GM19328 (cell line): ENCODE results near the gene DDX31.
A peak's percentile ranks its signal among the peaks of the same experiment; 100 is the strongest.

Experiments
- ATAC-seq: cut with Tn5 transposase; IDR thresholded peaks from one replicate; pipeline ENCODE4 v1.9.1; 2021; ENCODE audit warnings: mild to moderate bottlenecking, moderate library complexity; ENCODE audit not compliant: unreplicated experiment

The DDX31 gene

GRCh38 chr9:132674485-132674884 lies 4.7 kb upstream of the DDX31 start:
- ATAC-seq = no peak

GRCh38 chr9:132673355-132673754 lies 3.6 kb upstream of the DDX31 start:
- no peak for ATAC-seq

DNA sequence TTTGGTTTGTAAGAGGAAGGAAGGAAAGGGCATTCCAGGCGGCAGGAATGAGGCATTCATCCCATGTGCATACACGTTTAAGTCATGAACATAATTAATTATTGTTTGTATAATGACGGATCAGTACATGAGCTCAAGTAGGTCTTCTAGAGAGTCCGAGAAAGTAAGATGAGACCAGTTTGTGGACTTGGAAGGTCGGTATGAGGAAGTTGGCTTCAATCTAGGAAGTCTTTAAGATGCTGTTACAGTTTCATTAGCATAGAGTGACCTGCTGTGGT lies 2.6 kb upstream of the DDX31 start:
- ATAC-seq = no peak

DNA sequence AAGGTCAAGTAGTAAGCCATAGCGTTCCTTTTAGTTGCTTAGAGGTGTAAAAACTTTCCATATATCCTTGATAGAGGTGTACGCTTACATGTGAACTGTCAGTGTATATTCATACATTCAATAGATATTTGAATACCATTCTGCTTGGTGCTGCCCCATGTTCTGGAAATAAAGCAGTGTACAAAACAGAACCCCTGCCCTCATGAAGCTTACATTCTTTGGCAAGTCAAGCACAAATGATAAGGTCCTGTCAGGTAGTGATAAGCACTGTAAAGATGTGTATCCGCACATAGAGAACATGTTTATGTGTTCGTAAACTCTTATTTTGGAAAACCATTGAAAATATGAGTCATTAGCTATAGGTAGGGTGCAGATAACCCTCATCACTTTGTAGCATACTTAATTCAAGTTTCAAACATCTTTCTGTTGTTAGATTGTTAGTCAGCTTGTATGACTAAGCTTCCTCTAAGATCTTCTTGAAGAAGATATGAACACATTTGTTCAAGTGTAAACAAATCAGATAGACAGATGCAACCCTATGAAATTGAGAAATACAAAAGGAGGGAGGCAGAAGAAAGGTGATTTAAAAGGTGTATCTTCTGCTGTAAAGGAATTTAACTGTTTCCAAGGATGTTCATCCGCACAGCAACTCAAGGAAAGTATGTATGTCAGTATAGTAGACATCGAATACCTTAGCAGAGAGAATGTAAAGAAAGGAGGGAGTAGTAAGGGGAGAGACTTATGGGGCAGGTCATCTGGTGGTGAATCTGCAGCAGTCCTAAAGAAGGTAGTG lies 2.0 kb upstream of the DDX31 start:
- ATAC-seq = no peak

- ATAC-seq = peak; percentile 46
These were observed 941 bp upstream of the DDX31 start, which contains the start of gene GTF3C4 for GRCh38 chr9:132670457-132671391. Gene GTF3C4 (plus strand): TSS chr9:132670464. CDS start chr9:132670599, 135 bp downstream.

- no peak for ATAC-seq
These were observed 475 bp downstream of the DDX31 start for GRCh38 chr9:132669319-132669697.

DNA sequence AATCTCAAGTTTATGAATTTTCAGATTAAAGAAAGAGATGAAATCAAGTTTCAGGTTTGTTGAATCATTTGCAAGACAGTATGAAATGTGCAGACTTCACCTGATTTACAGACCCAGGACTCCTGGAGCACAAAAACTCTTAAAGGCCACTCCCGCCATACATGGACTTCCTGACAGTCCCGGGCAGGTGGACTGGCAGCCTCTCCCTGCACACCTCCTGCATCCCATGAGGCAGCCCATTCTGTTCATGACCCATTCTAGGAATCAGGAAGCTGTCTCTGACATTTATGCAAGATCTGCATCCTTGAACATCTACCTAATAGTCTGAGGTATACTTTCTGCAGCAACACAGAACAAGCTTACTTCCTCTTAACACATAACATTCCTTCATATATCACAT lies 5.9 kb downstream of the DDX31 start:
- no peak for ATAC-seq

DNA sequence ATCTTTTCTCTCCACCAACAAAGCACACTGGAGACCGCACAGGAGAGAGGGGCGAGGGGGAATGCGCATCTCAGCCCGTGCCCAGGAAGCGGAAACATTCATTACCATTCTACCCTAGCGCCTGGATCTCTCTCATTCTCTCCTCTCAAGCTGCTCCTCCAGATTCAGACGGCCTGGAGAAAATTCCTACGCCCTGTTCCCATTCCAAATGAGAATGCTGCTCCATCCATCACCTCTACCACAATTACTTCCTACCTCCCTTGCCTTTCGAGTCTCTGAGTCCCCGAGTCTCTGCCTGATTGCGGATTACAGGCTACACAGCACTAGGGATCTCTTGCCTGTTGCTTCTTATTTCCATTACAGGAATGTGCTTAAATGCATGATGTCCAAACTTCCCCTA lies 6.7 kb downstream of the DDX31 start:
- ATAC-seq = no peak

- ATAC-seq = no peak
These were observed 7.4 kb downstream of the DDX31 start for GRCh38 chr9:132662152-132662945.

GRCh38 chr9:132656299-132656698 lies 13.5 kb downstream of the DDX31 start:
- ATAC-seq = no peak

DNA sequence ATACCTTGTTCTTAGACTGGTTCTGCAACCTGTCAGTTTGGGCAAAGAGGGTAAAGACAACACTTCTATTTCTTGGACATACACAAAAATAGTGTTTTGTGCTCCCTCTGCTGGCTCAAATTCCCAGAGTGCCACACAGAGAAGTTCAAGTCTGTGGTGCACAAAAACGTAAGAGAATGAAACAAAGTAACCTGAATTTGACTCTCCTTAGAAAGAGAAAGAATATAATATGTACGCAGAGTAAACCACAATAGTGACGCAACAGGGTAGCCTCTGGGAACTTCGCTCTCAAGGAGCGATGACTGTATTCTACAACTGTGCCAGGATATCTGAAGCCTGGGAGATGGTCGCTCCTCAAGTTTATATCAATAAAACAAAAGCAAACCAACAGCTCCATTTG lies 18.5 kb downstream of the DDX31 start:
- ATAC-seq = no peak

GRCh38 chr9:132648685-132649084 lies 21.1 kb downstream of the DDX31 start:
- no peak for ATAC-seq

- ATAC-seq = no peak
These were observed 21.5 kb downstream of the DDX31 start for GRCh38 chr9:132648283-132648682.

DNA sequence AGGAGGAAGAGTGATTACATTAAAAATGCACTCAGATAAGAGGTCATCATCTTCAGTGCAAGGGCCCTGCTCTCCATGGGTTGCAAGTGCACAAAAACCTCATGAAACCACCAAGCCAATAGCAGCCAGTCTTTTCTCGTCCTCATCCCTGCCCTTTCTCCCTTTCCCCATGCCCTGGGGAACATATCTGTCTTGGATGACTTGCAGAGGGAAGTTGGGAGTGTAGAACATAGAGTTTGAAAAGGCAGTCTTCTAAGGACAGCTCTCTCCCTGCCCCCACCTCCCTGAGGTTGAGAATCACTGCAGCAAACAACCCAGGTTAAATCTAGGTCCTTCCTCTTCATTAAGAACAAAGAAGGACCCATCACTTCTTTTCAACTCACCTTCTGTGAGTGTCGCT lies 22.0 kb downstream of the DDX31 start:
- ATAC-seq = no peak

DNA sequence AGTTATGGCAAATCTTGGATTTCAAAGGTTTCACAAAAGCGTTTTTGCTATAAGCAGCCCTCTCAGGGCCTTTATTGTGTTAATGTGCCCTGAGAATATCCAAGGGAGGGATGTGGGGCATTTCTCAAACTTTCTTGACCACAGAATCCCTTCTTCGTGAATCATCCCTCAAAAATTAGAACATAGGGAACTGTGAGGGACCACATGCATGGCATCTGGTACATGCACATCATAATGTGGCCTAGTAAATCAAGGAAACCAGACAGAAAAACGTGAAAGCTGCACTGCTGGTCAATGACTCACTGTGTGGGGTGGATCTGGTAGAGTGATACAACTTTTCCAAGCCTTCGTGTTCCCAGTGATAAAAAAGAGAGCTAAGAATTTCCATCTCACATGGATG lies 22.4 kb downstream of the DDX31 start:
- ATAC-seq = no peak

DNA sequence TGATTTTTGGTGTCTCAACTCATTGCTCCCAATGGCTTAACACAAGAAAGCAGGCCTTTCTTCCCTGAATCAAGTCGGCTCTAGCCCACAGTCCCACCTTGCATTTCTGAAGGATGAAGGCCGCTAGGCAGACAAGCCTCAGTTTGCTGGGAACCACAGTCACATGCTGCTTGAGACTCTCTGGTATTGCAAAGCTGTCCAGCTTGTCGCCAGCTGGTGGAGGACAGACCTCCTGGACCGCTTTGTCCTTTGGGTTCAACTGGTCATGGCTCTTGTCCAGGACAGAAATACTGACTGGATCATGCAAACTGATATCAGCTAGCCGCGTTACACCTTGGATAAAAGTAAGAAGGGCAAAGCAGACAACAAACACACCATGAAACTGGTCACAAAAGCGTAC lies 23.1 kb downstream of the DDX31 start:
- ATAC-seq = no peak

DNA sequence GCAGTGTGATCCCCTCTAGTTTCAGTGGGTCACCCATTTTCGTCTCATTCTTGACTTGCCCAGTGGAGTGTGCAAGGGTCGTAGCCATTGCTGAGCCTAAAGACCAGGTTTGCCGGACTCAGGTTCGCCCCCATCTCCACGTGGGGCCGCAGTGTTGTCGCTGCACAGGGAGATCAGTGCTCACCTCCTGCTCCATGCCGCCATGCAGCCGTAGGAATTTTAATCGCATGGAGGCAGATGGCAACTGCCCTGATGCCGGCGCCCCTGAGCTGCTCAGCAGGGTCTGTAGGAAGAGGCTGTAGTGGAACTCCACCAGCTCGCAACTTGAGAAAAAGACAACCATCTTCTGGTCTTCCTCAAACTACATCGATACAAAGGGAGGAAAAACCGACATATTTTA lies 24.1 kb downstream of the DDX31 start:
- no peak for ATAC-seq

- ATAC-seq = no peak
These were observed 24.5 kb downstream of the DDX31 start for GRCh38 chr9:132645306-132645705.

DNA sequence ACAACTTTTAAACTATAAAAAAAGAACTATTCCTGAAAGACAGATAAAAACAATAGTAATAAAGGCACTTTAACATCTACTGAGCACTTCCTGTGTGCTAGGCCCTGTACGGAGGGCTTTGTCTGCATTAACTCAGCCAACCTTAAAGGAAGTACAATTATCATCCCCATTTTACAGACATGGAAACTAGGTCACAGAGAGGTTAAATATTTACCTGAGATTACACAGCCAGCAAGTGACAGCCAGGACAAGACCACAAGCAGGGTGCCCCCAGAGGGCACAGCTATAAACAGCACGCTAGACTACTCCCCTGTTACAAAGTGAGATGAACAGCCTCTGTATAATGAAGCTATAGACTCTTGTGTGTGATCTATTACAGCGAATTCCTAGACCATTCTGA lies 25.5 kb downstream of the DDX31 start:
- no peak for ATAC-seq

DNA sequence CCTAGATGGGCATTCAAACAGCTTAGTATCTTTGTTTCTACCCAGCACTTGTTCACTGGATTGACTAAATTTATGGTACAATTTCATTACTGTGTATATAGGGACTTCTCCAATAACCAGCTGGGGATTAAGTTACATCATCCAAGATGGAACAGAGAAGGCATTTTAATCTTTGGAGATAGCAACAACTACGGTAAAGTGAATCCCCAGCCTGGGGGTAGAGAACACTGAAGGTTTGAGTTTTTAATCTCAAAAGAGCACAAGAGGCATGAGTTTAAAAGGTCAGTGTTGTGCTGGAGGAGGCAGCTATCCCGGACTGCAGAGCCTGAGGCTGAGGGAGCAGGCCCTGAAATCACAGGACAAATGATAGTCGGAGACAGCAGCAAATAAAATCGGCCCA lies 28.6 kb downstream of the DDX31 start:
- no peak for ATAC-seq

DNA sequence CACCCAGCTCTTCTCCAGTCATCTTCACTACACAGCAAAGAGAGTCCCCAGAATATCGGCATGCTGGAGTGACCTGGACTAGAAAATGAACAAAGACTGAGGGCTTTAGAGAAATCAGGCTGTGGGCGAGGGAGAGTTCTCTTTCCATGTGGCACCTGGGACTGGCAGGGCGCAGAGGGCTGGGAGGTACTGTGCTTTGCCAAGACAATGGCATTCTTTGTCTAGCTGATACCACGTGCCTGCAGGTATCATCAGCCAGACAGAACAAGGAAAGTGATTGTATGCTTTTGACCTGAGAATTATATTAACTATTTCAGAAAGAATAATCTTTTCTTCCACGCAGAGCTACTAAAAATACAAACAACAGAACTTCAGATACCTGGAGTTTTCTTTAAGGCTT lies 30.5 kb downstream of the DDX31 start:
- ATAC-seq = no peak
